Sigmoid colon (tissue), 7 donors: Measurements from ENCODE around the gene ANXA5. TPM values are rescaled to one million over a fixed set of nuclear protein-coding genes. Genes with fewer than 3 reads are reported as not detected.

Source experiments
- DNase-seq: peaks from one replicate; pipeline ENCODE4 v3.0.0-alpha.2; 2019
- H3K27ac ChIP-seq, 4 donors: fragments of 200-600 bp; sonication (generic); one replicate each; pipeline ENCODE4 v1.5.1; 2016 to 2019; ENCODE audit warnings: mild to moderate bottlenecking in 1 of 4
- H3K27me3 ChIP-seq, 3 donors: fragments of 200-600 bp; sonication (generic); one replicate each; pipeline ENCODE4 v1.5.1; 2019; ENCODE audit warnings: mild to moderate bottlenecking in 1 of 3
- H3K36me3 ChIP-seq, 4 donors: fragments of 200-600 bp; sonication (generic); one replicate each; pipeline ENCODE4 v1.5.1; 2016 to 2019
- H3K4me1 ChIP-seq, 4 donors: fragments of 200-600 bp; sonication (generic); one replicate each; pipeline ENCODE4 v1.5.1; 2017 to 2019
- H3K4me3 ChIP-seq, 4 donors: fragments of 200-600 bp; sonication (generic); one replicate each; pipeline ENCODE4 v1.5.1; 2017 to 2019; ENCODE audit warnings: mild to moderate bottlenecking in 2 of 4, moderate library complexity in 1 of 4
- H3K9me3 ChIP-seq, 4 donors: fragments of 200-600 bp in 3 of 4; sonication (generic) in 3 of 4; one replicate each; pipeline versions ENCODE4 v1.5.1 to v1.6.1; 2013 to 2019
- EP300 ChIP-seq, 4 donors: sonication (generic); formaldehyde crosslinking; IDR thresholded peaks; one replicate each; pipeline ENCODE4 v1.6.1; 2017; ENCODE audit warnings: antibody characterized with exemption in 4 of 4
- POLR2A ChIP-seq, 2 donors: fragments of 450-650 bp; IDR thresholded peaks; one replicate each; pipeline ENCODE4 v1.6.1; 2016; ENCODE audit warnings: antibody characterized with exemption in 2 of 2, mild to moderate bottlenecking in 2 of 2, moderate library complexity in 2 of 2
- POLR2AphosphoS5 ChIP-seq, 4 donors: sonication (generic); formaldehyde crosslinking; IDR thresholded peaks; one replicate each; pipeline ENCODE4 v1.6.1; 2017; ENCODE audit warnings: antibody characterized with exemption in 4 of 4
- WGBS, 2 donors: extraction: QIAGEN DNeasy Blood & Tissue Kit; methylation state at CpG; one replicate each; pipeline ENCODE4 v1.1.7; 2013; 5-methylcytosine and 5-hydroxymethylcytosine counted together
- intact Hi-C: fragments of 100-400 bp; cut with DNase I; formaldehyde crosslinking; loops from one replicate; pipeline ENCODE4 v1.15.1; 2023
- polyA plus RNA-seq, 3 donors: library from polyadenylated mRNA; stranded (reverse); fragments of 200-250 nt; gene quantifications; one replicate each; pipeline ENCODE4 v1.2.3, GENCODE V29; 2013
- total RNA-seq, 4 donors: library from RNA; depleted of rRNA; stranded (reverse); fragments of >200 nt; gene quantifications; one replicate each; pipeline ENCODE4 v1.1.0, GENCODE V29; 2016
- TF ChIP-seq, protein P1 (sequence below), 4 experiments: fragments of 450-650 bp in 3 of 4; fragments of 200-600 bp in 1 of 4; IDR thresholded peaks; one replicate each; pipeline ENCODE4 v1.5.1; 2016 to 2019; ENCODE audit warnings: antibody characterized with exemption in 4 of 4, mild to moderate bottlenecking in 3 of 4, moderate library complexity in 2 of 4
- donor health status: healthy with polysubstance abuse.
- donor health status: Bipolar disorder and iron deficiency.
- donor health status: healthy.

Gene ANXA5
- total and polyA plus RNA-seq, 7 donors, result 113 to 224 (median 152) TPM

GRCh38 chr4:121658125-121658524, 38.7 kb downstream of the ANXA5 start:
- 94 to 97% methylated on average over 1 of the region's 1 CpG for WGBS, 2 donors
- intact Hi-C loops, result no loop called here
- peaks cover 0 to 3% (median 0%) of the 10 kb centered on the region in 4 donors for H3K36me3 ChIP-seq
- TF ChIP-seq, protein P1, sequence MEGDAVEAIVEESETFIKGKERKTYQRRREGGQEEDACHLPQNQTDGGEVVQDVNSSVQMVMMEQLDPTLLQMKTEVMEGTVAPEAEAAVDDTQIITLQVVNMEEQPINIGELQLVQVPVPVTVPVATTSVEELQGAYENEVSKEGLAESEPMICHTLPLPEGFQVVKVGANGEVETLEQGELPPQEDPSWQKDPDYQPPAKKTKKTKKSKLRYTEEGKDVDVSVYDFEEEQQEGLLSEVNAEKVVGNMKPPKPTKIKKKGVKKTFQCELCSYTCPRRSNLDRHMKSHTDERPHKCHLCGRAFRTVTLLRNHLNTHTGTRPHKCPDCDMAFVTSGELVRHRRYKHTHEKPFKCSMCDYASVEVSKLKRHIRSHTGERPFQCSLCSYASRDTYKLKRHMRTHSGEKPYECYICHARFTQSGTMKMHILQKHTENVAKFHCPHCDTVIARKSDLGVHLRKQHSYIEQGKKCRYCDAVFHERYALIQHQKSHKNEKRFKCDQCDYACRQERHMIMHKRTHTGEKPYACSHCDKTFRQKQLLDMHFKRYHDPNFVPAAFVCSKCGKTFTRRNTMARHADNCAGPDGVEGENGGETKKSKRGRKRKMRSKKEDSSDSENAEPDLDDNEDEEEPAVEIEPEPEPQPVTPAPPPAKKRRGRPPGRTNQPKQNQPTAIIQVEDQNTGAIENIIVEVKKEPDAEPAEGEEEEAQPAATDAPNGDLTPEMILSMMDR (IDR thresholded peaks at IDR 0.05), result no peak
- no peak for TF ChIP-seq POLR2A (IDR thresholded peaks at IDR 0.05)
- no peak for TF ChIP-seq EP300 (IDR thresholded peaks at IDR 0.05)
- no peak for TF ChIP-seq POLR2AphosphoS5 (IDR thresholded peaks at IDR 0.05)
- DNase-seq, result no peak
- H3K27ac ChIP-seq, result no peak overlapping the region
- H3K9me3 ChIP-seq, result no peaks in the 10 kb centered on the region
- H3K4me3 ChIP-seq, result no peak overlapping the region
- H3K27me3 ChIP-seq, result no peaks in the 10 kb centered on the region
- no peaks in the 10 kb centered on the region for H3K4me1 ChIP-seq

DNA sequence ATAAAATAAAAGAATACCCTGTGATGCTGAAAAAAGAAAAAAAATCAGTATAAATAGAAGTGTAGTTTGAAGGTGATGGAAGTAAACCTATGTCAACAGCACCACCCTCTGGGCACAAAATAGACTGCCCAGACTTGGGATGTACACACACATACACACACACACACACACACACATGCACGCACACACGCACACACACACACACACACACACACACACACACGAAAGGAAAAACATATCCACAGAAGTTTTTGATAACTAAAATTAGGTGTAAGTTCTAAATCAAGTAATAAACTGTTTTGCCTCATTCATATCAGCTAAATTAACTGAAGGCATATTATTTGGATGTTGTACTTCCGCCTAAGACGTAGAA, 40.5 kb downstream of the ANXA5 start:
- TF ChIP-seq POLR2AphosphoS5 (IDR thresholded peaks at IDR 0.05), result no peak
- TF ChIP-seq, protein P1 (IDR thresholded peaks at IDR 0.05), result peak; percentile 6 to 34 (median 18)
- intact Hi-C loops, result no loop called here
- Histone ChIP-seq H3K4me1 (no peaks in the 10 kb centered on the region), H3K27me3 (no peaks in the 10 kb centered on the region), H3K27ac (no peak overlapping the region), H3K9me3 (no peaks in the 10 kb centered on the region), H3K4me3 (no peak overlapping the region), H3K36me3 (no peaks in the 10 kb centered on the region)
- no peak for DNase-seq
- WGBS, 2 donors, result 40% methylated on average over 5 of the region's 5 CpGs

GRCh38 chr4:121655320-121656268, 41.2 kb downstream of the ANXA5 start:
- intact Hi-C loops, result loop anchor here (2.0 kb wide), 1 partner anchor 285 kb away; no protein-coding TSS in a partner anchor
- Histone ChIP-seq H3K27ac (no peak overlapping the region), H3K9me3 (no peaks in the 10 kb centered on the region), H3K36me3 (no peaks in the 10 kb centered on the region), H3K4me3 (no peak overlapping the region), H3K27me3 (no peaks in the 10 kb centered on the region), H3K4me1 (no peaks in the 10 kb centered on the region)
- no peak for DNase-seq
- WGBS, 2 donors, result 67 to 73% methylated on average over 7 of the region's 7 CpGs
- TF ChIP-seq EP300 (IDR thresholded peaks at IDR 0.05), result no peak
- TF ChIP-seq POLR2A (IDR thresholded peaks at IDR 0.05), result no peak
- no peak for TF ChIP-seq POLR2AphosphoS5 (IDR thresholded peaks at IDR 0.05)
- TF ChIP-seq, protein P1 (IDR thresholded peaks at IDR 0.05), result no peak

DNA sequence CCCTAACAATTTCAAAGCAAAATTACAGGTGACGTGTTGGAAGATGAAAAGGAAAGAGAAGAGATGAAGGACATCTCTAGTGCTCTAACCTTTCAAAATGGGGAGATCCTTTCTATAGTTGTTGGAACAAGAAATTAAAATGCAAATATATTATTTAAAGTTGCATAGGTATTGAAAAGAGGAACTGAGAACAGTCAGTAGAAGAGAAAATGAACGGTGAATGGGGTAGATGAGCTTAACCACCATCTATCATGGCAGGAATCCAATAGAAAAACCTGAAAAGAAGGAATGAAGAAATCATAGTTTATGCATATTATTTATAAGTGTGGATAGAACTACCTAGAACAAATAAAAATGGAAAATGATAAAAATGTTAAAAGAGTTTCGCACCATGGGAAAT, 42.0 kb downstream of the ANXA5 start:
- no peaks in the 10 kb centered on the region for H3K4me1 ChIP-seq
- no peak for TF ChIP-seq EP300 (IDR thresholded peaks at IDR 0.05)
- TF ChIP-seq POLR2AphosphoS5 (IDR thresholded peaks at IDR 0.05), result no peak
- TF ChIP-seq, protein P1 (IDR thresholded peaks at IDR 0.05), result no peak
- TF ChIP-seq POLR2A (IDR thresholded peaks at IDR 0.05), result no peak
- H3K36me3 ChIP-seq, result no peaks in the 10 kb centered on the region
- intact Hi-C loops, result loop anchor here (2.0 kb wide), 1 partner anchor 284 kb away; no protein-coding TSS in a partner anchor
- DNase-seq, result no peak
- no peak overlapping the region for H3K27ac ChIP-seq
- H3K27me3 ChIP-seq, result no peaks in the 10 kb centered on the region
- 76 to 81% methylated on average over 3 of the region's 3 CpGs for WGBS, 2 donors
- H3K9me3 ChIP-seq, result no peaks in the 10 kb centered on the region
- H3K4me3 ChIP-seq, result no peak overlapping the region
